Mononuclear cell (primary cell): ENCODE results near the gene EZR. TPM values are rescaled to one million over a fixed set of nuclear protein-coding genes. Genes with fewer than 3 reads are reported as not detected.
A peak's percentile ranks its signal among the peaks of the same experiment; 100 is the strongest.

Experiments
- H3K27me3 ChIP-seq: 2 replicates; pipeline ENCODE4 v1.6.0; 2011; ENCODE audit warnings: low read length, control low read depth; ENCODE audit not compliant: insufficient read depth
- H3K4me1 ChIP-seq: 2 replicates; pipeline ENCODE4 v1.5.1; 2011; ENCODE audit warnings: mild to moderate bottlenecking, low read length, control low read depth; ENCODE audit not compliant: insufficient read depth
- H3K4me3 ChIP-seq: 2 replicates; pipeline ENCODE4 v1.5.1; 2011; ENCODE audit warnings: mild to moderate bottlenecking, low read length, moderate library complexity
- H3K9me3 ChIP-seq: 2 replicates; pipeline ENCODE4 v1.5.1; 2011; ENCODE audit warnings: low read depth, mild to moderate bottlenecking, control low read depth, low read length
- total RNA-seq: library from RNA; depleted of rRNA; stranded (reverse); fragments of >200 nt; gene quantifications from one replicate; pipeline ENCODE4 v1.2.3, GENCODE V29; 2012

EZR gene
- total RNA-seq, 1 donor: 165 TPM

GRCh38 chr6:158816329-158816728, 2.8 kb downstream of the EZR start:
- Histone ChIP-seq H3K4me1 (peaks cover 65% of the 10 kb centered on the region), H3K27me3 (no peaks in the 10 kb centered on the region), H3K9me3 (no peaks in the 10 kb centered on the region), H3K4me3 (peak overlapping the region; percentile 81)

DNA sequence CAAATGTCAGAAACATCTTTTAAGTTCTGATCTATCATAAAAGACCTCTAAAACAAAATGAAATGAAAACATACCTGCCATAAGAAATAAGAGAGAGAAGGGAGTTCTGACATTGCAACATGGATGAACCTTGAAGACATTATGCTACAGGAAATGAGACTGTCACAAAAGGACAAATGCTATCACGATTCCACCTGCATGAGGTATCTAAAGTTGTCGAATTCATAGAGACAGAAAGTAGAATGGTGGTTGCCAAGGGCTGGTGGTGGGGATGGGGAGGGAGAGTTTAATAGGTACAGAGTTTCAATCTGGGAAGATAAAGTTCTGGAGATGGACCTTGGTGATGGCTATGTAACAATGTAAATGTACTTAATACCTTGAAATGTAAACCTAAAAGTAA, 3.3 kb downstream of the EZR start:
- no peak overlapping the region for H3K4me3 ChIP-seq
- no peaks in the 10 kb centered on the region for H3K9me3 ChIP-seq
- H3K4me1 ChIP-seq: peaks cover 65% of the 10 kb centered on the region
- H3K27me3 ChIP-seq: no peaks in the 10 kb centered on the region

GRCh38 chr6:158815379-158815724, 3.8 kb downstream of the EZR start:
- H3K4me3 ChIP-seq: no peak overlapping the region
- no peaks in the 10 kb centered on the region for H3K27me3 ChIP-seq
- peaks cover 68% of the 10 kb centered on the region for H3K4me1 ChIP-seq
- H3K9me3 ChIP-seq: no peaks in the 10 kb centered on the region

GRCh38 chr6:158813032-158813431, 6.1 kb downstream of the EZR start:
- Histone ChIP-seq H3K4me1 (peaks cover 89% of the 10 kb centered on the region), H3K4me3 (no peak overlapping the region), H3K9me3 (no peaks in the 10 kb centered on the region), H3K27me3 (no peaks in the 10 kb centered on the region)

- no peaks in the 10 kb centered on the region for H3K27me3 ChIP-seq
- H3K4me3 ChIP-seq: no peak overlapping the region
These were observed 6.6 kb downstream of the EZR start for GRCh38 chr6:158812611-158813010.

GRCh38 chr6:158810155-158811095, 8.7 kb downstream of the EZR start:
- H3K4me1 ChIP-seq: peaks cover 83% of the 10 kb centered on the region
- no peak overlapping the region for H3K4me3 ChIP-seq
- no peaks in the 10 kb centered on the region for H3K9me3 ChIP-seq
- no peaks in the 10 kb centered on the region for H3K27me3 ChIP-seq

More at GRCh38 chr6:158812611-158813010, 6.6 kb downstream of the EZR start:
- H3K4me1 ChIP-seq: peaks cover 90% of the 10 kb centered on the region
- no peaks in the 10 kb centered on the region for H3K9me3 ChIP-seq

GRCh38 chr6:158808941-158809678, 10.1 kb downstream of the EZR start:
- Histone ChIP-seq H3K9me3 (no peaks in the 10 kb centered on the region), H3K27me3 (no peaks in the 10 kb centered on the region), H3K4me1 (peaks cover 76% of the 10 kb centered on the region), H3K4me3 (no peak overlapping the region)

GRCh38 chr6:158808442-158808833, 10.7 kb downstream of the EZR start:
- peaks cover 76% of the 10 kb centered on the region for H3K4me1 ChIP-seq
- H3K4me3 ChIP-seq: no peak overlapping the region
- no peaks in the 10 kb centered on the region for H3K9me3 ChIP-seq
- no peaks in the 10 kb centered on the region for H3K27me3 ChIP-seq

DNA sequence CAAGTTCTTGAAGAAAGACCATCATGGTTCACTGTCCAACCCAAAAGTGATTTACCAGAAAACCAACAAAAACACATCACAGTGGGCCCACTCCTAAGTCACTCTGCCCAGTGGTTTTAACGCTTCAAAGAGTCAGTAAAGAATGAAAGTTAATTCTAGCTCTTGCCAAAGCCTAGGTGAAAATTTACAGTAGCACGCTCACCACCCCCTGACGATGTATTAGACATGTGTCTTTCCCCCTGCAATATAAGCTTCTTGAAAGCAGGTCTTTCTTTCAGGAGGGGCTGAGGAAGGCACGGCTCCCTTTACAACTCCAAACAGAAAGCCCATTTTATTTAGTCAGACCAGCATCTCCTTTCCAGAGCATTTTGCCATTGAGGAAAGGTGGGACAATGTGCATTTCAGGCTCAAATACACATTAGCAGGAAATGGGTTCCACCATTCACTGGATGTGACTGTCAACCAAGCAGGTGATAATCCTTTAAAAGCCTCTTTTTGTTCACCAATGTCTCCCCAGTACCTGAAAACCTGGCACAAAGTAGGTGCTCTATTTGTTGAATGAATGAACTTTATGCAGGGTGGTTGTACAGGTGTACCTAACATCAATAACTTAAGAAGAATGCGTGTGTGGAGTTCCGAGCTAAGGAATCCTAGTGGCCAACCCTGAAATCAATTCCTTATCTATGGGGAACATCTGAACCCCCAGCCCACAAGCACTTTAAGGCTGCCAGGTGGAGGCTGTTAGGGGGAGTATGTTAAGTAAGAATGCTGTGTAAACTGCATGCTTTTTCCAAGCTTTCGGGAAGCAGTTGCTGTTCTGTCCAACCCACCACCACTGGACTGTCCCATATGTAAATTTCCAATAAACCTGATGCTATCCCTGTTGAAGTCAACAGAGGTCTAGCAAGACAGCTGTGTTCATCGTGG, 11.4 kb downstream of the EZR start:
- no peak overlapping the region for H3K4me3 ChIP-seq

DNA sequence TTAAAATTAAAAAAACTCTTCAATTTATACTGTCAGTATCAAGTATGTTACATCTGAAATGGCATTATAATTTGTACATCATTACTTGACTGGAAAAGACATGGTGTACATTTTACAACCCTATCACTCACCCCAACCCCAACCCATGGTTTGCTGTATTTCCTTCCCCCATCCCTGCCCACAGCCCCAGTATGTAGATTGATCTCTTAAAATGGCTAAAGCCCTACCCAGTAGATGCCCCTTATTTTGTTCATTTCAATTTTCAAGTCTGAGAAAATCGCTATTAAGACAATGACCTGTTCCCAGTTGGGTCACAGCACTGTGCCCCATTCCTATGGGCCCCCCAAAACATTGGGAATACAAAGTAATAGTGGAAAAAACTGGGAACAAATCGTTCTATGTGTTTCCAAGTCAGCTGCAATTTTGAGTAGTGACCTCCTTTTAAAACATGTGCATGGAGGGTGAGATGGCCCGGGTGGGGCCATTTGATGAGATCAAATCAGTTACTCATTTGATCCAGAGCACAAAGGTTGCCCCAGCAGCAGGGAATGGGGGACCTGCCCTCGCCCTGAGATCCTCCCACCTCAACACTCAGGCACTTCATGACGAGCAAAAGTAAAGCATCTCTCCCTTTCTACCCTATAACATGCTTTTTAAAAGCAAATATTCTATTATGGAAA, 13.3 kb downstream of the EZR start:
- H3K4me1 ChIP-seq: peaks cover 75% of the 10 kb centered on the region
- no peaks in the 10 kb centered on the region for H3K27me3 ChIP-seq
- H3K4me3 ChIP-seq: no peak overlapping the region
- no peaks in the 10 kb centered on the region for H3K9me3 ChIP-seq

More for the DNA sequence above, 11.4 kb downstream of the EZR start:
- Histone ChIP-seq H3K27me3 (no peaks in the 10 kb centered on the region), H3K4me1 (peaks cover 74% of the 10 kb centered on the region), H3K9me3 (no peaks in the 10 kb centered on the region)

DNA sequence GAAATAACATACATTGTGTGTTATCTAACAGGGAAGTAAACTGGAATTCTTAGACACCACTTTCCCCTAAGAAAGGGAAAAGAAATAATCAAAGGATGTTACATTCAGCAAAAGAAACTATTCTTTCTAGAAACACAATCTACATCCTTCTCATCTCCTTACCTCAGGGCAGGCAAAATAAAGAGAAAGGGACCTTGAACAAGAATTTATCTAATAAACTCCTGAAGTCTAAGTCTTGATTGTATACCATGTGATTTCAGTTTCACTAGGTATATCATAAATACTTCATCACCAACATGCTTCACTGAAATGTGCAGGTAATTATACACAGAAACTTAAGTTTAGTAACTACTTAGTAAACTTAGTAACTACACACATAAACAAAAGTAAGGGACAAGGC, 15.0 kb downstream of the EZR start:
- H3K4me1 ChIP-seq: peaks cover 78% of the 10 kb centered on the region
- H3K9me3 ChIP-seq: no peaks in the 10 kb centered on the region
- H3K4me3 ChIP-seq: no peak overlapping the region
- H3K27me3 ChIP-seq: no peaks in the 10 kb centered on the region

DNA sequence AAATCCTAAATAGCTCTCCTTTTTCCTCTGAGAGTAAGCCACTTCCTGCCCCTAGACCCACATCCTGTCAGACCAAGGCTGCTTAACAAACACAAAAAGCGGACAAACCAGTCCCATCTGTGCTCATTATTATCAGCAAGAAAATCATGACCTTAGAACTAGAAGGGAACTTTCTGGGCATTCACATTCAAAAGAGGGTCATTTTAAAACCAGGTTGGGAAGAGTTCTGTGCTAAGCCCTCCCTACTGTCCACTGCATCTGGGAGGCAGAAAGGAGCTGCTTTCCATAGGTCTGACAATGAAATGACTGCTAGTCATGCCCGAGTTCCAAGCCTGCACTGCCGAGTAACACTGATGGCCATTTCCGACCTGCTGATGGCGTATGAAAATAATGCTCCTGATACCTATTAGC, 15.4 kb downstream of the EZR start:
- peaks cover 78% of the 10 kb centered on the region for H3K4me1 ChIP-seq
- no peak overlapping the region for H3K4me3 ChIP-seq
- H3K9me3 ChIP-seq: no peaks in the 10 kb centered on the region
- H3K27me3 ChIP-seq: no peaks in the 10 kb centered on the region

GRCh38 chr6:158801655-158802294, 17.4 kb downstream of the EZR start:
- no peak overlapping the region for H3K4me3 ChIP-seq
- H3K4me1 ChIP-seq: peaks cover 74% of the 10 kb centered on the region

More at GRCh38 chr6:158801655-158802294, 17.4 kb downstream of the EZR start:
- Histone ChIP-seq H3K9me3 (no peaks in the 10 kb centered on the region), H3K27me3 (no peaks in the 10 kb centered on the region)
